Right lobe of liver (tissue), 4 donors: ENCODE measurements around the gene KRTAP17-1.

ENCODE experiments used
- CTCF ChIP-seq, 4 donors: fragments of 200-600 bp in 3 of 4; fragments of 450-650 bp in 1 of 4; IDR thresholded peaks; one replicate each; pipeline versions ENCODE4 v1.5.1 to v1.8.0; 2016 to 2022; ENCODE audit warnings: antibody characterized with exemption in 4 of 4, mild to moderate bottlenecking in 2 of 4
- POLR2A ChIP-seq: fragments of 450-650 bp; IDR thresholded peaks from one replicate; pipeline ENCODE4 v1.6.1; 2017; ENCODE audit warnings: antibody characterized with exemption, mild to moderate bottlenecking
- donor health status: DM: no; HTN: no; CAD: no.
- donor health status: DM: no; HTN: no; CAD: no.
- donor health status: DM: no; HTN: yes; CAD: no.

GRCh38 chr17:41327411-41328120 lies 12.1 kb upstream of the KRTAP17-1 start:
- no peak for TF ChIP-seq CTCF (IDR thresholded peaks at IDR 0.05)
- no peak for TF ChIP-seq POLR2A
